ENCODE data around the gene MBNL2. TPM values are rescaled to one million over a fixed set of nuclear protein-coding genes. Genes with fewer than 3 reads are reported as not detected.

The MBNL2 gene
- total RNA-seq, 1 experiment from 2014 or later: 32.9 TPM

DNA sequence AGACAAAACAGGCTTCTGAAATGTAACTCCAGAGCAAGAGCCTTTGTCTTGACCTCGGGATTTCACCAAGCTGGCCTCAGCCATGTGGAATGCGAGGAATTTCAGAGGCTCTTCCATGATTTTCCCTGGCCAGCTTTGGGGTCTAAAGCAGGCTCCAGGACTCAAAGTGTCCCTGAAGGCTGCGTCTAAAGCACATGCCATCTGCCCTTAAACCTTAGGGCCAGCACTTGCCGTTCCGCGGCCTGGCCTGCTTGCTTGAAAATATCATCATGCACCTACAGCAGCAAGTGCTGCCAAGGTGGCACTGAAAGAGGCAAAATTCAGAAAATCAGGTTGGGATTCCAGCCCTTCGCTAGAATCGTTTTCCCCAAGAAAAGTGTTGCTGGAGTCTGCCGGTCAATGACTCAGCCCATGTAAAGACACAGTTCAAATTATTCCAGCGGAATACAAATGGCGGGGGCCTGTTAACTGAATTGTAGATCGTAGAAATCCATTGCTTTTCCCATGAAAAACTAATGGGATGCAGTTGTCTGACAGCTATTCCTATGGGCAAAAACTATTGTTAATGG lies 106.2 kb downstream of the MBNL2 start:
- H3K4me1 ChIP-seq: peaks cover 25% of the 10 kb centered on the region
- no peaks in the 10 kb centered on the region for H3K9me3 ChIP-seq (replicated peaks)
- H3K27ac ChIP-seq: peak overlapping the region; percentile 90
- peak; percentile 75 to 79 for DNase-seq
- no peaks in the 10 kb centered on the region for H3K36me3 ChIP-seq
- 0 out of 2 replicates have a peak overlapping the region, but pooled peaks have one; percentile 6 for H3K4me3 ChIP-seq
- no peaks in the 10 kb centered on the region for H3K27me3 ChIP-seq

DNA sequence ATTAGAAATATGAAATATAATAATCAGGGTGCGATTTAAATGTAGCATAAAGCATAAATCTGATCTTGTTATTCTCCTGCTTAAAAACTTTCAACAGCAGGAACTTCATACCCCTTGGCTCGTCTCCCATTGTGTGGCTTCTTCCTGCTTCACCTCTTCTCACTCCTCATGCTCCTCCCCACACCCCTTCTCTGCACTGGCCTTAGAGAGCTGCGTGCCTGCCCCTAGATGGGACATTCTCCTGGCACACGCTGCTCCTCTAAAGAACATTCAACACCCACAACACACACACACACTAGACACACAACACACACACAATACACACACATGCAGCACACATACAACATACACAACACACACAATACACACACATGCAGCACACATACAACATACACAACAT lies 107.2 kb downstream of the MBNL2 start:
- DNase-seq: no peak
- Histone ChIP-seq H3K4me1 (peaks cover 24% of the 10 kb centered on the region), H3K4me3 (no peak overlapping the region), H3K27me3 (no peaks in the 10 kb centered on the region), H3K36me3 (no peaks in the 10 kb centered on the region), H3K27ac (peak overlapping the region; percentile 90; the same call in 1 of the 2 replicates), H3K9me3 (replicated peaks) (no peaks in the 10 kb centered on the region)

DNA sequence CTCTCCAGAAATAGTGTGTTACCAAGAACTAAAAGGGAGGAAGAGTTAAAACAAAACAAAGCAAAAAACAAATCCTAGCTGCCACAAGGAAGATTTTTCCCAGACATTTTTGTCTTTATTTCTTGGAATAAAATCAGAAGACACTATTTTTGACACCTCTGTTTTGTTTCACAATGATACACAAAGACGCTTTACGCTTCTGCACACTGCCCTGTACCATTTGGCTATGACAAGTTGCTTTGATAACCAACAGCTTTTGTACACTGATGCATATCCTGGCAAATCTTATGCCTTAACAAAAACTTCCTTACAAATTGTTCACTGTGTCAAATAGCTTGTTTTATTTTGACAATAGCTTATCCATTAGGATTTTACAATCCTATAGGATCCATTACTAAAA lies 108.3 kb downstream of the MBNL2 start:
- no peak overlapping the region for H3K4me3 ChIP-seq
- H3K27me3 ChIP-seq: no peaks in the 10 kb centered on the region
- DNase-seq: no peak
- no peaks in the 10 kb centered on the region; the same call in 1 of the 2 replicates for H3K36me3 ChIP-seq
- no peaks in the 10 kb centered on the region for H3K9me3 ChIP-seq (replicated peaks)
- H3K27ac ChIP-seq: no peak overlapping the region
- peaks cover 24% of the 10 kb centered on the region for H3K4me1 ChIP-seq

DNA sequence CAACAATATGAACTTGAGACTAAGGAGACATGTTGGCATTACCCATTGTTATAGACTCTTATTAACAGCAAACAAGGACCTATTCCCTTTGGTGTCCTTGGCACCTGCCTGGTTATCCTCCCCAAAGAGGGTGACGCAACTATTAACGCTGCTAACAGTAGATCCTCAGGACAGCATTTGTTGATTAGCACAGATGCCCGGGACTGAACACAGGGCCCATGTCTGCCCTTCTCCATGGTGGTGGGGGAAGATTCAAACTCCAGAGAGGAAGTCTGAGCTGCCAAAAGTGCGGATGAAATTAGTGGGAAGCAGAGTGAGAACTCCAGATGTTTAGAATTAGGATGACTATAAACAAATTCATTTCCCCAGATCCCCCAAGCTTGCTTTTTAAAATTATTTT lies 110.6 kb downstream of the MBNL2 start:
- Histone ChIP-seq H3K36me3 (peaks cover 4% of the 10 kb centered on the region), H3K4me3 (no peak overlapping the region), H3K27me3 (no peaks in the 10 kb centered on the region), H3K9me3 (replicated peaks) (no peaks in the 10 kb centered on the region), H3K4me1 (peaks cover 13% of the 10 kb centered on the region), H3K27ac (no peak overlapping the region)
- no peak for DNase-seq

DNA sequence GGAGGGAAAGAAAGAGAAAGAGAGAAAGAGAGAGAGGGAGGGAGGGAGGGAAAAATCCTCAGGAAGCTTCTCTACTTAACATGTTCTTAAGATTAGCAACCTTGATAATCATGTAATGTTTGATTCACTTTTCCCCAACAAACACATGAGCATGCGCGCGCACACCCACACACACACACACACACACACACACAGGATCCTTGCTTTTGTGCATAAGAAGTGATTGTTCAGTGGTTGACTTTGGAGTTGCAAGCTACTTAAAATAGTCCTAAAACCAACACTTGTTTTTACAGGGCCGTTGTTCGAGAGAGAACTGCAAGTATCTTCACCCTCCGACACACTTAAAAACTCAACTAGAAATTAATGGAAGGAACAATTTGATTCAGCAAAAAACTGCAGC lies 111.8 kb downstream of the MBNL2 start:
- Histone ChIP-seq H3K27ac (no peak overlapping the region), H3K36me3 (peaks cover 4% of the 10 kb centered on the region)

DNA sequence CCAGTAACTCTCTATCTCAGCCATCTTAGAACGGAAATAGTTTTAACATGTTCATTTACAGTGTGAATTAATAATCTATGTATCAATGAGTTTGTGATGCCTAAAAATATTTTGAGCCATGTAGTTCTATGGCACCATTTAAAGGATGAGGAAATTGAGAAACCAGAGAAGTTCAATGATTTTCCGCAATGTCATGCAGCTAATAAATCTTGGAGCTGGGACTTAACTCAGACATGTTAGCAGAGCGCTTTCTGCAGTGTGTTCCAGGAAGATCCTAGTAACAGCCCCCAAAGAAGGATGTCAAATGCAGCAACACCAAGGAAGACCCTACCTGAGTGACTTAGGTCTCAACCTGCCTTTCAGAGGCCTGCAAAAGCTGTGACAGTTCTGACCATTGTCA lies 112.6 kb downstream of the MBNL2 start:
- no peaks in the 10 kb centered on the region for H3K9me3 ChIP-seq (replicated peaks)
- no peak overlapping the region for H3K27ac ChIP-seq
- H3K27me3 ChIP-seq: no peaks in the 10 kb centered on the region
- H3K4me1 ChIP-seq: no peaks in the 10 kb centered on the region; the same call in 1 of the 2 replicates
- no peak for DNase-seq
- no peak overlapping the region for H3K4me3 ChIP-seq
- H3K36me3 ChIP-seq: peaks cover 4% of the 10 kb centered on the region

More for the DNA sequence above, 111.8 kb downstream of the MBNL2 start:
- peaks cover 2% of the 10 kb centered on the region for H3K4me1 ChIP-seq
- DNase-seq: no peak
- no peaks in the 10 kb centered on the region for H3K9me3 ChIP-seq (replicated peaks)
- H3K27me3 ChIP-seq: no peaks in the 10 kb centered on the region
- no peak overlapping the region for H3K4me3 ChIP-seq

DNA sequence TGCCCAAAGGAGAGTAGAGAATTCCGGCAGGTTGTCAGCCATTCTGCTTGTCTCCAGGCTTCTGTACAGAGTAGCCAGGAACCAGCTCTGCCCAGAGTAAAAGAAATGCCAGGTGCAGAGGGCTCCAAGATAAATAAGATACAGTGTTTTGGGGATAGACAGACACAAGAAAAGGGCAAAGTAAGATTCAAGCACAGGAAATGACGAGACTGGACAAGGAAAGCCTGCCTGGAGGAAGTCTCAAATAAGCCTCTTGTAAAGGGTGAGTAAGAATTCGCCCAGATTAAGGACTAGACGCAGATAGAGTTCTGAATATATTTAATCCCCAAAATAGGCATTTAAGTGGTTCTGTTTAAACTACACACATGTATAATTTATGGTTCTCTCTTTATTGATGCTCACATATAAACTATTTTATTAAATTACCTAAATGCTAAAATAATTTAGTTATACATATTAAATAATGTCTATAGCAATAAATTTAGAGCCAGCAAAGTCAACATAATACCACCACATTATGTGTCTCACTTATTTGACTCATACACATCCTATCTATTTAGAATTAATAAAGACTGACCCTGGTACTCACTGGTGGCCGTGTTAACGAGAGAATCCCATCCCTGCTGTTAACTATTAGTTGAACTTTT lies 113.5 kb downstream of the MBNL2 start:
- Histone ChIP-seq H3K36me3 (peaks cover 4% of the 10 kb centered on the region), H3K9me3 (replicated peaks) (no peaks in the 10 kb centered on the region), H3K4me1 (no peaks in the 10 kb centered on the region; the same call in 1 of the 2 replicates), H3K27me3 (no peaks in the 10 kb centered on the region), H3K27ac (no peak overlapping the region), H3K4me3 (no peak overlapping the region)
- DNase-seq: no peak

DNA sequence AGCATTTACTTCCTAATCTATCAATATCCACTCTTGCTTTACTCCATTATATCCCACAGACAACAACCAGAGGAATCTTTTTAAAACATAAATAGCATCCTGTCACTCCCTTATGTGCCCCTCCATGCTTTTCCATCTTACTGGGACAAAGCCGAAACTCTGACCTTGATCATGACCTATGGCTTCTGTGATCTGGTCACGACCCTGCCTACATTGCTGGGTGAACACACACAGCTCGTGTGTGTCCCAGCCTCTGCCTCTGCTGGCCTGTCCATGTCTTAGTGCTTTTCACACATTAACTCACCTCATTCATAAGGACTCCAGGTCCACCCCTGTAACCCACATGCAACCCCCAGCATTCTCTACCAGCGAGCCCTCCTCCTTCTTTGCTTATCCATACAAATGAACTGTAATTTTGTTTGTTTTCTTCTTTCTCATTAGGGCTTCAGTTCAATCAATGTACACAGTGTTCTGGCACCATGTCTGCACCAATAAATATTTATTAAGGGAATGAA lies 115.9 kb downstream of the MBNL2 start:
- no peaks in the 10 kb centered on the region for H3K9me3 ChIP-seq (replicated peaks)
- no peak for DNase-seq
- no peaks in the 10 kb centered on the region for H3K4me1 ChIP-seq
- H3K27ac ChIP-seq: no peak overlapping the region
- H3K36me3 ChIP-seq: peaks cover 7% of the 10 kb centered on the region
- no peaks in the 10 kb centered on the region for H3K27me3 ChIP-seq
- H3K4me3 ChIP-seq: no peak overlapping the region

DNA sequence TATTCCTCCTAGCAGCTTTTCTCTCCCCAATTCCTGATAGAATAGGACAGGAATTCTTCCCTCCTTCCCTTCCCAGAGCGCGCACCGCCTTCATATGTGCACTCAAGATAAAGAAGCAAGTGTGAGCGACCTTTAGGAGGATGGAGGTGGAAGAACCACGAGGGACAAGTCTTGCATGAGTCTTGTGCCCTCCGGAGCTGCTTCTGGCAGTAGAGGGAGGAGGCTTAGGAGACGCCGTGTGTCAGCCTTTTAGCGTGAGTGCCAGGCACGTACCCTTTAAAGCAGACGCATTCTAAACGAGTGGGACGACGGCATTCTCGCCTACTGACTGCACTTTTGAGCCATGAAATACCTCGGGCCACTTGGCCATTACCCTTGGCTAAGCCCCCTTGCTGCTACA lies 116.4 kb downstream of the MBNL2 start:
- H3K27me3 ChIP-seq: no peaks in the 10 kb centered on the region
- H3K4me3 ChIP-seq: no peak overlapping the region
- H3K36me3 ChIP-seq: peaks cover 13% of the 10 kb centered on the region
- H3K9me3 ChIP-seq (replicated peaks): no peaks in the 10 kb centered on the region
- DNase-seq: no peak
- H3K4me1 ChIP-seq: no peaks in the 10 kb centered on the region
- no peak overlapping the region for H3K27ac ChIP-seq

DNA sequence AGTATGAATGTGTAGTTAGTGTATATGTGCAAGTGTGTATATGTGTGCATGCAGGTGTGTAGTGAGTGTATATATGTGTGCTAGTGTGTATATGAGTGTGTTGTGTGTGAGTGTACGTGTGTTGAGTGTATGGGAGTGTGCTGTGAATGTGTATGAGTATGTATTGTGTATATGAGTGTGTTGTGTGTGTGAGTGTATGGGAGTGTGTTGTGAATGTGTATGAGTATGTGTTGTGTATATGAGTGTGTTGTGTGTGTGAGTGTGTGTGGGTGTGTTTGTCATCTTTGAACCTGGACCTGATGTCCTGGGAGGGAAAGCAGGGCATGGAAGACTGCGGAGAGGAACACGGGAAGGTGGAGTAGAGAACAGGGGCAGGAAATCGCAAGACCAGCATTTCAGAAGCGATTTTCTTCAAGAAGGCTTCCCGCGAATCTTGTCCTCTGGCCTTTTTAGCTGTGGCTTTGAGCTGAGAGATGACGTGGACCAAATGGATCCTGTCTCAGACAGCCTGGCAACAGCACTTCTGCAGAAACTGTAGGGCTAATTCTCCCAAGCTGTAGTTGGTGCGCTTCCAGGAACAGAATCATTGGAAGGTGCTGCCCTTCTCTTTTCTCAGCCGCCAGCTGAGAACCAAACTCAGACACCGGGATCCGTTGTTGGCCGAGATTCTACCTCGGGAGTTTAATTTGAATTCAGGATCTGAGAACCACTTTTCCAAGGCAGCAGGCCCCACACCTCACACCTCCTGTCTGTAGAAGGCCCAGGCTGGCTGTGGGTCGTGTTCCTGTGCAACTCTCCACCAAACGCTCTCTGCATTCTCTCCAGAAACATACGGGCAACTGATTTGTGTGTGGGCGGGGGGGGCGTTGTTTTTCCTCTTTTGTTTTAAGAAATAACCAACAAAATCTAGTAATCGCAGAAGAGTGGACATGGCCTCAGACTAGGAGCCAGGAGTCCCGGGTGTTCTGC lies 117.2 kb downstream of the MBNL2 start:
- H3K9me3 ChIP-seq (replicated peaks): no peaks in the 10 kb centered on the region
- H3K27ac ChIP-seq: no peak overlapping the region
- H3K27me3 ChIP-seq: no peaks in the 10 kb centered on the region
- no peak overlapping the region for H3K4me3 ChIP-seq
- no peak for DNase-seq
- peaks cover 3% of the 10 kb centered on the region for H3K4me1 ChIP-seq
- H3K36me3 ChIP-seq: peaks cover 14% of the 10 kb centered on the region

DNA sequence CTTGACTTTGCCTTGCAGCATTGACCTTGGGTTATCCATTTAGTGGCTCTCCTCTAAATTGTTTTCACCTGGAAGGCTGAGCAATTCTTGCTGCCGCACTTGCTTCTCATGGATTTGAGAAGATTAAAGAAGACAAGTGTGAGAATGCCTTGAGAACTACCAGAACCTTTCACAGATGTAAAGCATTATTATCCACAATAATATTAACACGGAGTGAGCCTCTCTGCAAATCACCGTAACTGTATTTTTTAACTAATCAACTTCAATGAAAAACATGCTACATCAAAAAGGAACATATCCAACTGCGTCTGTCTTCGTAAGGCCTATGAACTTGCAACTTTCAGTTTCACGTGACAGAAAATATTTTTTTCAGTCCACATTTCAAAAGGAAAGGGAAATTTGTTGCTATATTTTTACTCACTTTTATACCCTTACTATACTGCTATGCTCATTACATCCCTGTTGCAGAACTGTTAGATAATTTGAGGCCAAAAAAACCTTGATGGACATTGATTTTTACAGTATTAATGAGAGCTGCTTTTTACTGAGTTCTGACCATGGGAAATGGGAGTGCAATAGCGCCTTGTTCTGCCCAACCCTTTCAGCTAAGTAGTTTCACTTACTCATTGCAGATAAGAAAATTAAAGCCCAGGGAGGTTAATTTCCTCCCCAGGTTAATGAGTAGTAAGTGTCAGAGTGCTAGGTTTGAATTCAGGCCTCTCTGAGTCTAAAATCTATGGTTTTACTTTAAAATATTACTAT lies 118.0 kb downstream of the MBNL2 start:
- Histone ChIP-seq H3K9me3 (replicated peaks) (no peaks in the 10 kb centered on the region), H3K4me3 (no peak overlapping the region), H3K4me1 (peaks cover 5% of the 10 kb centered on the region), H3K27me3 (no peaks in the 10 kb centered on the region), H3K36me3 (peaks cover 14% of the 10 kb centered on the region), H3K27ac (no peak overlapping the region)
- DNase-seq: no peak

DNA sequence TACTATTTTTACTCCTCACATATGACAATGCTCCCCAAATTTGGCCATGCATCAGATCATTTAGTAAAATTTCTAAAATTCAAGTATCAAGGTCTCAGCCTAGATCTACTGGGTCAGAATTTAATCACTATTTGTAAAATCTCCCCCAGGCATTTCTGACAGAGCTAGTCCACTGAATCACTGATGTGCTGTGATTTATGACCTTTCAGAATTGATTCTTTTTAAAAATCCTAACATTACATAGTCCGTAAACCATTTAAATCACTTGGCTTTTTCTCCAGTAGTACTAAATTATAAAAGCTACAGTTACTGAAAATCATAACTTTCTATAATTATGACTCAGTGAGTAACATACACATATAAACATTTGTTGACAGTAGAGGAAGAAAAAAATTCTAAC lies 119.0 kb downstream of the MBNL2 start:
- Histone ChIP-seq H3K4me1 (peaks cover 5% of the 10 kb centered on the region), H3K4me3 (no peak overlapping the region), H3K9me3 (replicated peaks) (no peaks in the 10 kb centered on the region), H3K36me3 (peaks cover 10% of the 10 kb centered on the region), H3K27ac (no peak overlapping the region), H3K27me3 (no peaks in the 10 kb centered on the region)
- no peak for DNase-seq

DNA sequence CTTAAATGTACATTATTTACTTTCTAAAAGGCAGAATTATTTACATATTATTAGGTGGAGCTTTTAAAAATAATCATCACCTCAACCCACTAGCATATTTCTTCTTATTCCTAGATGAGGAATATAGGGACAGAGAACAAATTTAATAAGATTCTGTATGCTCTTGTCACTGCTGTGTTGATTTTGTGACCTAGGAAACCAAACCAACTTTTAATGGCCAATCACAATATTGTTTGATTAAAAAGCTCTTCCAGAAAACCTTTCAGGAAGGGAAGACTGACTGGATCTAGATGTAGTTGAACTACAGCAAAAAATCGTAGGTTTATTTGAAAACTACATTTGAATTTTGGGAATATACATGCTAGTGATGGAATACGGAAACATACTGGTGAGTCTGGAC lies 120.0 kb downstream of the MBNL2 start:
- H3K27me3 ChIP-seq: no peaks in the 10 kb centered on the region
- peaks cover 5% of the 10 kb centered on the region for H3K4me1 ChIP-seq
- H3K9me3 ChIP-seq (replicated peaks): no peaks in the 10 kb centered on the region
- H3K27ac ChIP-seq: no peak overlapping the region
- no peak for DNase-seq
- no peak overlapping the region for H3K4me3 ChIP-seq
- peaks cover 10% of the 10 kb centered on the region for H3K36me3 ChIP-seq

DNA sequence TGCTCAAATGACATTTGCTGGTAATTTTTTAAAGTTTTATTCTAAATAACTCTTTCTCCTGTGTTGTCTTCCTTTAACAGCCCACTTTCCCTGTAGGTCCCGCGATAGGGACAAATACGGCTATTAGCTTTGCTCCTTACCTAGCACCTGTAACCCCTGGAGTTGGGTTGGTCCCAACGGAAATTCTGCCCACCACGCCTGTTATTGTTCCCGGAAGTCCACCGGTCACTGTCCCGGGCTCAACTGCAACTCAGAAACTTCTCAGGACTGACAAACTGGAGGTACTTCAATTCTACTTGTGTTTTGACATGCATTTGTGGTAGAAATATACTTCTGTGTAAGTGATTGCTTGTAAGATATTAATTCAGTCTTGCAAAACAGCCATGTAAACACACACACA lies 120.8 kb downstream of the MBNL2 start:
- DNase-seq: no peak
- Histone ChIP-seq H3K27me3 (no peaks in the 10 kb centered on the region), H3K9me3 (replicated peaks) (no peaks in the 10 kb centered on the region), H3K4me3 (no peak overlapping the region), H3K36me3 (peaks cover 10% of the 10 kb centered on the region), H3K27ac (no peak overlapping the region), H3K4me1 (peaks cover 5% of the 10 kb centered on the region)

All from SJCRH30 (cell line).